Activated CD4-positive, alpha-beta T cell treated with anti-CD3 and anti-CD28 coated beads, Interleukin-2, amount 50 U/mL, for 4 hours (primary cell): Measurements from ENCODE around the gene KCNQ1.
A peak's percentile ranks its signal among the peaks of the same experiment; 100 is the strongest.

Experiments used
- DNase-seq, 2 experiments: peaks; one replicate each; pipeline ENCODE4 v3.0.0-alpha.2; 2020

Gene KCNQ1

GRCh38 chr11:2426221-2426620 lies 18.6 kb upstream of the KCNQ1 start:
- DNase-seq = no peak

DNA sequence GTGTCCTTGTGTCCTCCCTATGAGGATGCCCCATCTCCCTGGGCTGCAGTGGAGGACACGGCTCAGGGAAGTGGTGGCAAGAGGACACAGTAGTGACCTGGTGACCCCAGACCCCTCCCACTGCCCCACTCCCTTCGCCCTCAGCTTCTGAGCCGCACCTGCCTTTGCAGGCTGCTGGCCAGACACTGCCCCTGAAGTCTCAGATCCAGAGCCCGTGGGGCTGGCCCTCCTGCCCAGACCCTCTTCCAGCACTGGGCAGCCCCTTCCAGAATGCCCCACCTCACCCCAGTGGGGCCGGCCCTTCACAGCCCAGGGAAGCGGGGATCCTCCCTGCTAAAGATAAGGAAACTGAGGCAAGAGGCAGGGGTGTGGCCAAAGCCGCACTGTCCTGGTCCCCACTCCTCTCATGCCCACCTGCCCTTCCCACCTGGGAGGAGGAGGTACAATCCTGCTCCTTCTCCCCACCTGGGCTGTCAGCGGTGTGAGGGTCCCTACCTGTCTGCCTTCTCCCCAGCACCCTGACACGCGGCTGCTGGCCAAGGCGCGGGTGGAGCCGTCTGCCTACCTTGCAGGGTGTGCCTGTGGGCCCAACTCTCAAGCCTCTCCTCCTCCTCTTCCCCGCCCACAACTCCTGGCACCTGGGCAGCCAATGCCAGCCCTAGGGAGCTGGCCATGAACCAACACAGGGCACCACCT lies 17.8 kb upstream of the KCNQ1 start:
- DNase-seq = no peak

- DNase-seq = no peak
Measured at GRCh38 chr11:2427721-2428321, 17.0 kb upstream of the KCNQ1 start.

GRCh38 chr11:2428322-2428795 lies 16.4 kb upstream of the KCNQ1 start:
- DNase-seq = peak; percentile 88 to 91

DNA sequence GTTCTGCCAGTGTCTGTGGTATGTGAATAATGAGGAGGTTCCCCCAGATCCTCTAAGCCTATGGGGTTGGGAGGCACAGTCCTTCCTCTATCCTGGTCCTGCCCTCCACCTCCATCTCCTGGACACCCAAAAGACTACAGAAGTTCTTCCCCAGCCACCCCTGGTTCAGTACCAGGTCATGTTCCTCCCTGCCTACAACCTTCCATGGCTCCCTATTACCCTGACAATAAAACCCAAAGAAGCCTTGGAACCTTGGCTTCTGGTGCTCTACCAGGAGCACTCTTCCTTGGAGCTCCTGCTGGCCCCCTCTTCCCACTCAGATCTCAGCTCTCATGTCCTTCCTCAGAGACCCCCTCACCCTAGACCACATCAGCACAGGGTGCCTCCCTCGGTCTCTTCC lies 13.4 kb upstream of the KCNQ1 start:
- no peak for DNase-seq

- no peak for DNase-seq
Measured at GRCh38 chr11:2432171-2432621, 12.6 kb upstream of the KCNQ1 start.

GRCh38 chr11:2432628-2433071 lies 12.2 kb upstream of the KCNQ1 start:
- DNase-seq = no peak

DNA sequence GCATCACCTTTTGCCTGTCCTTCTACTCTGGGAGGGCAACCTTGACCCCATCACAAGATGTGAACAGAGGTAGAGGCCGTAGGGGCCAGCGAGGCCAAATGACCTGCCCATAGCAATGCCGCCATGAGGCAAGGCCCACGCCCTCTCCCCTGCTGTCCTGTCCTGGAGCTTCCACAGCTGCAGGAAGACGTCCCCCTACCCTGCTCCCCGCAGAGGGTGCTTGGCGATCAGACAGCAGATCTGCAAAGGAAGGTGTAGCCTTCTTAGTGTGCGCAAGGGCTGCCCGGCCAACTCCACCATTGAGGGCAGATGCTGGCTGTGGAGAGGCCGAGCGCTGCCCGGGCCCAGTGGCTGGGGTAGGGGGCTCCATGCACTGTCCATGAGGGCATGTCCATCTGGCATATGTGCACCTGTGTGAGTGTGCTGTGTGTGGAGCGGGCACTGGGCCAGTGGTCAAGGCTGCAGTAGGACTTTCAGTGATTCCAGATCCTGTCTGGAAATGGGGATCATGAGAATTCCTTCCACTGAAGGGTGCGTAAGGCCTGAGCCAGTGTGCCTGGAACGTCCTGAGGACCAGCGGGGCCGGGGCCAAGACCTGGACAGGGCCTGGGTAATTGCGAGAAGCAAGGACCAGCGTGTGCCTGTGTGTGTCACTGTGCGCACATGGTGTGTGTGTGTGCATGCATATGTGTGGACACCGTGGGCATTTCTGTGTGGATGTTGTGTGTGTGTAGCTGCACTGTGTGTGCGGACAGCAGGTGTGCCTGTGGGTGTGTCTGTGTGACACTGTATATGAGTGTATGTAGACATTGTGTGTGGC lies 11.5 kb upstream of the KCNQ1 start:
- no peak for DNase-seq

DNA sequence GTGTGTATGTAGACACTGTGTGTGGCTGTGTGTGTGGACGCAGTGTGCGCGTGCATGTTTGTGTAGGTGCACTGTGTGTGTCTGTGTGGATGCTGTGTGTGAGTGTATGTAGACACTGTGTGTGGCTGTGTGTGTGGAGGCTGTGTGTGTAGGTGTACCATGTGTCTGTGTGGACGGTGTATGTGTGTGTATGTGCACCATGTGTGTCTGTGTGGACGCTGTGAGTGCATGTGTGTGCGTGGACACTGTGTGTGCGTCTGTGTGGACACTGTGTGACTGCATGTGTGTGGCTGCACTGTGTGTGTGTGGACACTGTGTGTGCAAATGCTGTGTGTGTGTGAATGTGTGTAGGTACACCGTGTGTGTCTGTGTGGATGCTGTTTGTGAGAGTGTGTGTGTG lies 10.8 kb upstream of the KCNQ1 start:
- no peak for DNase-seq

DNA sequence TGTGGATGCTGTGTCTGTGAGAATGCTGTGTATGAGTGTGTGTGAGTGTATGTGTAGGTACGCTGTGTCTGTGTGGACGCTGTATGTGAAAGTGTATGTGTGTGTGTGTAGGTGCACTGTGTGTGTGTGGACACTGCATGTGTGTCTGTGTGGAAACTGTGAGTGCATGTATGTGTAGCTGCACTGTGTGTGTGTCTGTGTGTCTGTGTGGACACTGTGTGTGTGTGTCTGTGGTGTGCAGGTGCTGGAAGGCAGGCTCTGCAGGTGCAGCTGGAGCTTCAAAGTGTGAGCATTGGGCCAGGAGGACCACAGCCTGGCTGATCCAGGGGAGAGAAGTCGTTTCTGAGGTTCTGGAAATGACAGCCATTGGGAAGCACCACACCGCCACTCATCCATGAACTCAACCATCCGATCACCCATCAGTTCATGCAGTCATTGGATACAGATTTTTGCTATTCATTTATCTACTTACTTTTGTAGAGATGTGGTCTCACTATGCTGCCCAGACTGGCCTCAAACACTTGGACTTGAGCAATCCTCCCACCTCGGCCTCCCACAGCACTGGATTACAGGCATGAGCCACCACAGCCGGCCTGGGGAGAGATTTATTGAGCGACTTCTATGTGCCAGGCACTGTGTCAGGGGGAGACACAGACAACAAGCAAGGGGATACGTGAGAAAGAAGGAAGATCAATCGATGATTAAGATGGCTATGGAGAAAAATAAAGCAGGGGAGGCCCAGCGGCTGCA lies 10.1 kb upstream of the KCNQ1 start:
- DNase-seq = no peak

DNA sequence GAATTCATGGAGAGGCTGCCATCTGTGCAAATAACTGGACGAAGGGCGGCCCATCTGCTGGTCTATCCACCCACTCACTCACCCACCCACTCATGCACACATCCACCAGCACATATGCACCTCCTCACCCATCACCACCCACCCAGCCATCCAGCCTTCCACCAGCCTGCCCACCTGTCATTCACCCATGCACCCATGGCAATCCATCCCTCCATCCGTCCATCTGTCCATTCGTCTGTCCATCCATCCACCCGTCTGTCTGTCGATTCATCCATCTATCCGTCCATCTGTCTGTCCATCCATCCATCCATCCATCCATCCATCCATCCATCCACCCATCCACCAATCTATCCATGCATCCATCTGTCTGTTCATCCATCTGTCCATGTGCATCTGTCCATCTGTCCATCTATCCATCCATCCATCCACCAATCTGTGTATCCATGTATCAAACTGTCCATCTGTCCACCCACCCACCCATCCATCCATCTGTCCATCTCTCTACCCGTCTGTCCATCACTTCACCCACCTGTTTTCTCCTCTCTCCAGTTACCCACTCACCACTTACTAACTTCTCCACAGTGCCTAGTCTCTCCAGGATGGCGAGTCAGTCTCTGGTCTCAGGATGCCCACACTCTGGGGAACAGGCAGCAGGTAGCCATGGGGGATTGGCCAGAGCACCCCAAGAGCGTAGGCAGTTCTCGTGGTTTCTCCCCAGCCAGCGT lies 9.4 kb upstream of the KCNQ1 start:
- no peak for DNase-seq

DNA sequence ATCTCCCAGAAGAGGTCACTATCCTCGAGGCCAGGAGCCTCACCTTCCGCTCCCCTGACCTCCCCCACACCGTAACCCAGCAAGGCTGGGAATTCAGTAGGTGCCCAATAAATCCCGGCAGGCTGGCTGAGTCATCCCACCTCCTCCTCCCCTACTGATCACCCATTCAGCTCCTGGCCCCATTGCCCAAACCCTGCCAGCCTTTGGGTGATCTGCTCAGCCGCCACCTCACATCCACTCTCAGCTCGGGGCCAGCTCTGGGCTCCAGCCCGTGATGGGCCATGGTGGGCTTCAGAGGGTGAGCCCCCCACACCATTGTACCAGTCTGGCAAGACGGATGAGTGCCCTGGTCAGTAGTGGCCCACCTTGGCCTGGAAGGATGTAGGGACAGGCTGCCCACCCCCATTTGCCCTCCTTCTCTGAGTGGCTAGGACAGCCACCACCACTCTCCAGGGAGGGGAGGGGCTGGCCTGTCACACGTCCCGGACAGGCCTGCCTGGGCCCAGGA lies 8.7 kb upstream of the KCNQ1 start:
- DNase-seq = no peak

- DNase-seq = no peak
Measured at GRCh38 chr11:2436521-2437031, 8.2 kb upstream of the KCNQ1 start.

- no peak for DNase-seq
Measured at GRCh38 chr11:2437516-2437915, 7.3 kb upstream of the KCNQ1 start.

DNA sequence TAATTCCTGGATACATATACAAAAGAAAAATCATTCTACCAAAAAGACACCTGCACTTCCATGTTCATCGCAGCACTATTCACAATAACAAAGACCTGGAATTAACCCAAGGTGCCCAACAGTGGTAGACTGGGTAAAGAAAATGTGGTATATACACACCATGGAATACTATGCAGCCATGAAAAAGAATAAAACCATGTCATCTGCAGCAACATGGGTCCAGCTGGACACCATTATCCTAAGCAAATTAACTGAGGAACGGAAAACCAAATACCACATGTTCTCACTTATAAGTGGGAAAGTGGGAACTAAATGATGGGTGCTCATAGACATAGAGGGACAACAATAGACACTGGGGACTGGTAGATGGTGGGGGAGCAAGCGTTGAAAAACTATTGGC lies 5.0 kb upstream of the KCNQ1 start:
- DNase-seq = no peak

- no peak for DNase-seq
Measured at GRCh38 chr11:2440646-2441045, 4.2 kb upstream of the KCNQ1 start.

GRCh38 chr11:2441171-2441570 lies 3.6 kb upstream of the KCNQ1 start:
- DNase-seq = no peak

DNA sequence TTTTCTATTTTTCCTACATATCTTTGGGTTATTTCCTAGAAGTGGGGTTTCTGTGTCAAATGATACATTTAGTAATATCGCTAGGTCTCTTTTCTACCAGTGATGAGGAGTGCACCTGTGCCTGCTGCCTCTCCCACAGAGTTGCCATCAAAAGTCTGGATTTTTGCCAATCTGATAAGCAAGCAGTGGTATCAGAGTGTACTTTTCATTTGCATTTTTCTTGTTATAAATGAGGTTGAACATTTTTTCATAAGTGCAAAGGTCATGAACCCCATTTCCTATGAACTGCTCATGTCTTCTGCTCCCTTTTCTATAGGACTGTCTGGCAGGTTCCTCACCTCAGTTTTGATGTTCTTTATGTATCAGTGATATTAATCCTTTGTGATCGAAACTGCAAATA lies 2.2 kb upstream of the KCNQ1 start:
- DNase-seq = no peak

GRCh38 chr11:2443406-2443805 lies 1.4 kb upstream of the KCNQ1 start:
- no peak for DNase-seq

GRCh38 chr11:2443881-2444820 lies 657 bp upstream of the KCNQ1 start, which contains the start of gene TRPM5:
Gene TRPM5, minus strand, starts transcription at chr11:2444514. Its CDS starts 21,478 bp downstream, at chr11:2423036.
- DNase-seq = peak; percentile 85 to 87
